Measurements from ENCODE around the gene PLN.

Gene PLN

GRCh38 chr6:118542184-118542952 lies 5.7 kb upstream of the PLN start:
- DNase-seq: no peak

DNA sequence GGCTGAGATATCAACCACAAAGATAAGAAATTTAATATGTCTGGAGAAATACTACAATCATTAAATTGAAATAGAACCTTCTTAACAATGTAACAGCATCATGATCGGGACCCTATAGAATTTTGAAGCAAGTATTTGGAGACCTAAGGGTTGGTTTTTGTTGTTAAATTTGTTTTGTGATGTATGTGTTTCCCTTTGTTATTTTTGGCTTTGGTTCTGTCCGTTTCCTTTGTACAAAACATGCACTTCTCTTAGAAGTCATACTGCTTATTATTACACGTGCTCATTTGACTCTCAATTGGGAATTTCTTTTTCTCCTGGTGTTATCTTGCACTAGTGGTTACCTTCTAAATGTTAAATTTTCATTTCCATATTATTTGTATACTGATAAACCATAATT lies 4.0 kb upstream of the PLN start:
- DNase-seq: no peak

DNA sequence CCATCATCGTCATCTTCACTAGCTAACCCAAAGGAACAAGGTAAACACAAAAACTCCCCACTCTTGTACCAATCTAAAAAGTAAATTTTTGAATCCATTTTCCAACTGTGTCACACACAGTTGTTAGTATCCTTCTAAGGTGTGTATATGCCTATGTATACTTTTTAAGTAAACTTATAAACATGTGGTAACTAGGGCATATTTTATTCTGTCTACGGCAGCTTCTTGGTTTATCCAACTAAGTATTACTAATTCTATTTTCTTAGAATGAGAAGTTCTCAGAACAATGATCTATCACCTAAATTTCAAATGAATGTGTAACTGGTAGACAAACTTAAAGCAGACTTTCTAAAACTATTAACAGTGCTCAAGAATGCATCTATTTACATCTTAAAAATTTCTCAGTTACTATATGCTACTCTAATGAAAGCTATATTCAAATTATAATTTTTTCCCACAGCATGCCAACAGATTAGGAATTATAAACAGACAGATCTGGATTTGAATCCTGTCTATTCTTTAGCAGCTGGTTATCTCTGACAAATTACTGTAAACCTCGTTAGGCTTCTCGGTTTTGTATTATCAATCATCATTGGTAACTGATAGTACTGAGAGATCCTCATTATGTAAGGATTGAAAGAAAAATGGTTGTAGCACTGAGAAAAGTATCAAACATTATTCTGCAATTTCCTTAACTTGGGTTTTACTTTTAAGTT lies 1.8 kb upstream of the PLN start:
- DNase-seq: no peak

DNA sequence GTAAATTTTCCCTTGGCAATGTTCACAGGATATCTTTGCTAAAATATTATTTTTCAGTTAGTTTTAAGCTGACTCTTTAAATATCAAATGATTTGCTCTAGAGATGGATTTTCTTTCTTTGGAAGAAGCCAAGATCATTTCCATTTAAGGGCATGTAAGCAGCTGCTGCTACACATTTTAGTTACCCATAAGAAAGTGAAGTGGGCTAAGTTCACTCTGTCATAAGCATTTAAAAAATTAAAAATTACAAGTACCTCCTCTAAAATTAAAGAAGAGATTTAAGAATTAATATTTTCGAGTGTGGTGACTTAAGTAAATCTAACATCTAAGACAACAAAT lies 1.2 kb upstream of the PLN start:
- DNase-seq: no peak

DNA sequence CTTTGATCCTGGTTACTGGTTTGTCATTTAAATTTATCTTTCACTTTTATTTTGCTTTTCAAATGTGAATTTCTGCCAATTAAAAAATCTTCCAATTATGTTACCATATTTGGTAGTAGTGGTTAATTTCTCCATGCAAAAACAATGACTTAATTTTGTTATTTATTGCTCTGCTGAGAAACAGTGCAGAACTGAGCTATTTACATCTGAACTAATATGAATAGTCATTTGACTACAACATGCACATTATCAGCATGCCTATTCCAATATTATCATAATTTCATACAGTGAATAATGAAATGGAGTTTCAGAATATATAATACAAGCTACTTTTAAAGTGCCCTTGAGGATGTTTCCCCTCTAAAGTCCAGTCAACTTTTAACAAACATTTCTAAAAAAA lies 517 bp downstream of the PLN start:
- no peak for DNase-seq

DNA sequence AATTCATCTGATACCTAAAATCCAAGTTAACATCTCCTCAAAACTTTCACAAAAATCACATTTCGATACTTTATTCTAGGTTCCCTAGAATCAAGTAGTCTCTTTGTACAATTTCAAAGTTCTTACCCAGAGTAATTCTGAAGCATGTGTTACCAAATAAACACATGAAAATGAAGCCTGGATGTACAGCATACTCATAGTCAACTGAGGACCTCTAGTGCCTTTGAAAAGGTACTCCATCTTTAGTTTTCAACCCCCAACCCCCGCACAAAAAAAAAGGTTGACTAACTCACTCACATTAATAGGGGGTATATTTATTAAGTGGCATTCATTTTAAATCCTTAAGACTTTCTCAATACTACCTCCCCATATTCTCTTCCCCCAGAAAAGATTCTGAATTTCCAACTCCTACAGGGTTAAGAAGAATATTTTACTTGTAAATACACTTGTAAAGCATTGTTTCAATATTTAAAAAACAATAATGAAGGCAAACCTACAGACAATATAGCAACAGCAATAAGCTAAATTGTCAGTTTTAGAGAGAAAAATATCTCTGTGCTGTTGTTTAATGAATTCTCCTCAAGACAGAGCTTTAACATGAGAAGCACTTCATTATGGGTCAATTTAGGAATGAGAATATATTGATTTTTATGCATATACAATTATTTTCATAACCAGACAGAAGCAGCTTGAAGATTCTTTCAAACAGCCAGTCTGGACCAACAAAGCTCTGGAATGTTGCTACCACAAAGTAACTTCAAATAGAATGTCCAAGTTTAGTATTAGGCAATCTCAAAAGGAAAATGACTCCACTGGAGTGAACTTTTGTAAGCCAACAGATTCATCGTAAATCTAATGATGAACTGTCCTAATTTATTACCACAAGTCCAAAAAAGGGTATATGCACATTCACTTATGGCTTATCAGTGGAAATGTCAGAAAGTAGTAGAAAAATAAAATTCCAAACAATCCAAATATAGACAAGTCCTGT lies 3.3 kb downstream of the PLN start:
- no peak for DNase-seq

DNA sequence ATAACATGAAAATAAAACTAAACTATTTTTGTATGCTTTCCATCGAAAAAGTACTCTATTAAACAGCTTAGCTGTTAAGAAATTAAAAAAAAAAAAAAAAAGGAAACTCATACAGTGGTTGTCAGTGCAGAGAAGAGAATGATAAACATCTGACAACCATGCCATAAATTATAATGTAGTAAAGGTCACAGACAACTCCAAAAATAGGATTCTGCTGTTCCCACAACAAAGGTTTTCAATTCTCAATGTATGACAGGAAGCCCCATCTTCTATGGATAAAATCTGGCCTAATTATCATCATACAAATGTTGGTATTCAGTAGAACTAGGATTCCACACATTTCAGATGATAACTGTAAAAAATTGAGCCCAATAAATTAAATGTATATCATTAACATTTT lies 5.0 kb downstream of the PLN start:
- no peak for DNase-seq

DNA sequence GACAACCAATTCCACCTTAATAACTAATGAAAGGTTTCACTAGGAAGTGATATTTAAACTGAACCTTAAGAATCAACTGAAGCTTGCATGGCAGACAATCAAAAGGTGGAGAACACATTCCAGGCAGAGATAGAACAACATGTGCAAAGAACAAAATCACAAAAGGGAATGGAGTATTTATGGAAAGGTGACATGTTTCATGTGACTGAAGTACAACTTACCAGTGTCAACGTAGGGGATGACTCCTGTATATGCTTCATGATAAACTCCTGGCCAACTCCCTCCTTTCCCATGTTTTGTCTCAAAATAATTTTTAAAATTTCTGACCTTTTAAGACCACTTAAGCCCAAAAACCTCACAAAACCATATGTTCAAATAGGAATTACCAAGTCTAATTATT lies 6.6 kb downstream of the PLN start:
- no peak for DNase-seq

DNA sequence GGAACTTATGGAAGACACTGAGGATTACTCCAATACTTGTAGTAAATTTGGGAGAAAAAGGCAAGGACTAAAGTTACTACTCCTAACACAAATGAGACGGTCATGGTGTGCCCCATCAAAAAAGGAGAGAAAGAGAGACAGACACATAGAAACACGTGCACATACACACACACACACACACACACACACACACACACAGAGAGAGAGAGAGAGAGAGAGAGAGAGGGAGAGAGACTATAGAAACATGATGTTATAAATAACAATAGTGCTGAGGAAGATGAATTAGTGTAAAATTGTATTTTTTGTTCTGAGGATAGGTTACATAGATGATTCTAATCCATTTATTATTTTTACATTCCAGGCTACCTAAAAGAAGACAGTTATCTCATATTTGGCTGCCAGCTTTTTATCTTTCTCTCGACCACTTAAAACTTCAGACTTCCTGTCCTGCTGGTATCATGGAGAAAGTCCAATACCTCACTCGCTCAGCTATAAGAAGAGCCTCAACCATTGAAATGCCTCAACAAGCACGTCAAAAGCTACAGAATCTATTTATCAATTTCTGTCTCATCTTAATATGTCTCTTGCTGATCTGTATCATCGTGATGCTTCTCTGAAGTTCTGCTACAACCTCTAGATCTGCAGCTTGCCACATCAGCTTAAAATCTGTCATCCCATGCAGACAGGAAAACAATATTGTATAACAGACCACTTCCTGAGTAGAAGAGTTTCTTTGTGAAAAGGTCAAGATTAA lies 10.5 kb downstream of the PLN start:
- DNase-seq: no peak

GRCh38 chr6:118559659-118560058 lies 11.6 kb downstream of the PLN start:
- DNase-seq: no peak

GRCh38 chr6:118562248-118562647 lies 14.2 kb downstream of the PLN start:
- no peak for DNase-seq

DNA sequence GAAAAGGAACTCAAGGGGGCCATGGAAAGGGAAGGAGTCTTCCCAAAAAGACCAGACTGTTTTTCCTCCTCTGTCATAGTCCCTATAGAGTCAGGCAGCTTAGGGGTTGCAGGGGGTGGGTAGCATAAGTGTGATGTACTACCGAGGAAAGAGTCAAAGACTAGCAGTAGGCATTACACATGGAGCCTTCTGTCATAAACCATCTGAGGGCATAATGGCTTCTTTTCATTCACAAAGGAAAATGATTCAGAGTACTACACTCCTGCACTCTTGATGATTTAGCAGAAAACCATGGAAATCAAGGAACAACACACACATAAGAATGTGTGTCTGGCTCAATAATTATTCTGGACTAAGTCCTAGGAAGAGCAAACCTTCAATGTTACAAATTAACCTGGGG lies 14.9 kb downstream of the PLN start:
- DNase-seq: no peak

DNA sequence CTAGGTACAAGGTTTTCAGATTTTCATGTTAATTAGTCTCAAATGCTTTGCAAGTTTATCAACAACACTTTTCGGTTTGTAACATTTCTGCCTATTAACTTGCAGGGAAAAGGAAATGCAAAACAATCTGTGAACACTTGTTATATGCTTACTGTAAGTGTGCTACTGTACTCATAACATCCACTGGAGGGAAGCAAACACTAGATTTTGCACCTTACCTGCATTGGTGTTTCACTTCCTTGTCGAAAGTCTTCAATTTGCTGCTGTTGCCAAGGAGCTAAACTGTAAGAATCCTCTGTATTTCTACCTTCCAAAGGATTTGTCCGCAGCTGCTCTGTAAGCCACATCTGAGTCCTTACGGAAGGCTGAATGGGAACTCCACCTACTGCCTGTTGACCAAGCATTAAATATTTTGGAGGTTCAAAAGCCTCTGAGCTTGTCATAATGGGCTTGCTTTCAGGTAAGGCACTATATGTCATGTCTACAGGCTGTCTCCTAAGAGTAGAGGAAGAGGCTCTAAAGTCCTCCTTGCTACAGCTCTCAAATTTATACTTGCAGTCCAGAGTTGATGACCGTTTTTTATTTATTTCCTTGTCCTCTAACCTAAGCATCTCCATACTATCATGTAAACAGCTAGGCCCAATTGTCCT lies 17.3 kb downstream of the PLN start:
- DNase-seq: no peak

GRCh38 chr6:118567974-118568373 lies 19.9 kb downstream of the PLN start:
- DNase-seq: no peak

DNA sequence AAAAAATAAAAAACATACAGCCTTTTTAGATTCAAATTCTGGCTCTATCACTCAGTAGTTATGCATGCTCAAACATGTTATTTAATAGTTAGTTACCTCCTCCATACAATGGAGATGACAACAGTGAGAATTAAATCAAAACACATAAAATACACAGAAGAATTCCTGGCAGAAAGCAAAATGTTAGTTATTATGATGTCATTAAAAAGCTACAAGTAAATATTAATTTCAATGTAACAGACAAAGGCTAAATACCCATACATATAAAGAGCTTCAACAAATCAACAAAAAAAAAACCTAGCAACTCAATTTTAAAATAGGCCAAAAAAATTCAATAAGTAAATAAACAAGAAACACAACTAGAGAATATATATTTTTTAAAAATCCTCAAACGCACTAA lies 21.4 kb downstream of the PLN start:
- DNase-seq: no peak

DNA sequence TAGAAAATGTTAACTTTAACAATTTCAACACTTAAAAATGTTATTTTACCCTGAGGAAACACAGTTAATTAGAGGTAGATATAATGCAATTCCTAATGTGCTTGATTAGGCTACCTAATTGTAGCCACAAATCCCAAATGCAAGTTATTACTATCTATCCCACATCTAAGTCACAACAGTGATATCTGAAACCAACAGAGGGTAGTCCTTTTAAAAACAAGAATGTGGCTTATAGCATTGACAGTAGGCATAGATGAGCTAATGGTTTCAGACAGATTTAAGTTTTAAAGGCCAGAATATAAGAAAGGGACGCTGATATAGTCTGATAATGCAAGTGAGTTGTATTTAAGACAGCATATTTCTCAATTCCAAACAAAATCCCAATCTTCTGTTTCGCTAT lies 23.0 kb downstream of the PLN start:
- DNase-seq: no peak

DNA sequence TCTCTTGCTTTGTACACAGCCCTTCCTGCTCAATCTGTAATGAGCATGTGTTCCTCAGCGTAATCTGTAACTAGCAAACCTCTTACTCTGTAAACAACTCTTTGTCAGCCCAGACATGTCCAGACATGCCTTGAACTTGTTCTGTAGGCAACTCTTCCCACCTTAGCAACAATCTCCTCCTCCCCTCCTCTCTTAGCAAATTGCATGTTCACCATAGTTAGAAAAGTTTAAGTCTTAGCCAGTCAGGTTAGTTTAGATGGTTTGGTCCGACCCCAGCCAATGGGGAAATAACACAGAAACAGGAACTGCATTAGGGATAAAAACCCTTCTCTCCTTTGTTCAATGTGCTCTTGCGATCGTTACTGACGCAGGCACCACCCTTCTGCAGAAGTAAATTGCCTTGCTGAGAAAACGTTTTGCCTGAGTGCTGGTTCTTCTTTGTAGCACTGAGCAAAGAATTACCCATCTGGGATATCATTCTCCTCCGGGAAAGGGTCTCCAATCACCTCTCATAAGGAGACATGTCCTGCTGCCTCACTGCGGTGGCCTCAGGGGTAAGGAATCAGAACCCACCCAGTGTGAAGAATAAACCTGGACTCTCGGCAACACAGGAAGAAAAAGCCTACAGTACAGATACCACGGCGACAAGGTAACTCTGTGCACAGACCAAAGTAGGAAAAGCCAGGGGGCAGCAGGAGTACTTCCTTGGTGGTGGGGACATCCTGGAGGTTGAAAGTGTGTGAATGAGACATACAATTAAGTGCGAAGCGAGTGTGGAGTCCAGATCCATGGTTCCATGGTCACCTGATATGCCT lies 26.2 kb downstream of the PLN start:
- no peak for DNase-seq

DNA sequence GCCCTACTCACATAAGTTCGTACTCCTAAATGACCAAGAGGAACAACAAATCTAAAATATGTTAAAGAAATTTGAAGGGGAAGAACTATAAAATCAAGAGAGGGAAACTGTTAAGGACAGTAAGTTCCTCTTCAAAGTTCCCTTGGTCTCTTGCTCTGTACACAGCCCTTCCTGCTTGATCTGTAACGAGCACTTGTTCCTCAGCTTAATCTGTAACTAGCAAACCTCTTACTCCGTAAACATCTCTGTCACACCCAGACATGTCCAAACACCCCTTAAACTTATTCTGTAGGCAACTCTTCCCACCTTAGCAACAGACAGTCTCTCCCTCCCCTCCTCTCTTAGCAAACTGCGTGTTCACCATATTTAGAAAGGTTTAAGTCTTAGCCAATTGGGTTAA lies 29.9 kb downstream of the PLN start:
- DNase-seq: no peak

GRCh38 chr6:118578617-118579016 lies 30.5 kb downstream of the PLN start:
- no peak for DNase-seq

DNA sequence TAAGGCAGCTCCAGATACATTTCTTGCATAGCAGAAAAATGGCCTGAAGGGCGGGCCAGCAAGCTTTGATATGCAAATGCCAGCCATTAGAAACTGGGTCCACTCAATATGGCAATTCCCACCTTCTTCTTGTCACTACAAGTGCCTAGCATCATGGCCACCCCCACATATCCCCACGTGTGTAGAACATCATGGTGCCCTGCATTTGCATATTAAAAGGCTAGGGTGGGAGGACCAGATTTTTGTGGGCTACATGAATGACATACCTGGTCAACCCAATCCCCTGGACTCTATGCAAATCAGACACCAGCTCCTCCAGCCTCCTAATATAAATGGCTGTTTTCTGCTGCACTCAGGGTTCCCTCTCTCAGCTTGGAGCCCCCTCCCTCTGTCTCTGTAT lies 31.7 kb downstream of the PLN start:
- DNase-seq: no peak
